ENCODE data around the gene XPO6. TPM values are rescaled to one million over a fixed set of nuclear protein-coding genes. Genes with fewer than 3 reads are reported as not detected.
A peak's percentile ranks its signal among the peaks of the same experiment; 100 is the strongest.

XPO6 gene
- total and polyA plus RNA-seq, 2 of the 13 experiments (the other 11 are each of a cell fraction or from before 2014, with no cell fraction given), result 109 to 129 TPM

GRCh38 chr16:28211758-28212531 lies at the start of gene XPO6 (continued):
- TF ChIP-seq, protein P1, sequence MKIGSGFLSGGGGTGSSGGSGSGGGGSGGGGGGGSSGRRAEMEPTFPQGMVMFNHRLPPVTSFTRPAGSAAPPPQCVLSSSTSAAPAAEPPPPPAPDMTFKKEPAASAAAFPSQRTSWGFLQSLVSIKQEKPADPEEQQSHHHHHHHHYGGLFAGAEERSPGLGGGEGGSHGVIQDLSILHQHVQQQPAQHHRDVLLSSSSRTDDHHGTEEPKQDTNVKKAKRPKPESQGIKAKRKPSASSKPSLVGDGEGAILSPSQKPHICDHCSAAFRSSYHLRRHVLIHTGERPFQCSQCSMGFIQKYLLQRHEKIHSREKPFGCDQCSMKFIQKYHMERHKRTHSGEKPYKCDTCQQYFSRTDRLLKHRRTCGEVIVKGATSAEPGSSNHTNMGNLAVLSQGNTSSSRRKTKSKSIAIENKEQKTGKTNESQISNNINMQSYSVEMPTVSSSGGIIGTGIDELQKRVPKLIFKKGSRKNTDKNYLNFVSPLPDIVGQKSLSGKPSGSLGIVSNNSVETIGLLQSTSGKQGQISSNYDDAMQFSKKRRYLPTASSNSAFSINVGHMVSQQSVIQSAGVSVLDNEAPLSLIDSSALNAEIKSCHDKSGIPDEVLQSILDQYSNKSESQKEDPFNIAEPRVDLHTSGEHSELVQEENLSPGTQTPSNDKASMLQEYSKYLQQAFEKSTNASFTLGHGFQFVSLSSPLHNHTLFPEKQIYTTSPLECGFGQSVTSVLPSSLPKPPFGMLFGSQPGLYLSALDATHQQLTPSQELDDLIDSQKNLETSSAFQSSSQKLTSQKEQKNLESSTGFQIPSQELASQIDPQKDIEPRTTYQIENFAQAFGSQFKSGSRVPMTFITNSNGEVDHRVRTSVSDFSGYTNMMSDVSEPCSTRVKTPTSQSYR (CRISPR knock-in tag; IDR thresholded peaks at IDR 0.05; ENCODE audit: borderline replicate concordance), result 0 out of 2 replicates have a peak, but pooled peaks have one; percentile 21
- TF ChIP-seq ZC3H4 (CRISPR knock-in tag; IDR thresholded peaks at IDR 0.05; ENCODE audit: borderline replicate concordance) (no peak), USF2 (IDR thresholded peaks at IDR 0.05; ENCODE audit: low read depth, low read length) (no peak), USF2 (CRISPR knock-in tag; IDR thresholded peaks at IDR 0.05; ENCODE audit: borderline replicate concordance) (no peak), SP4 (CRISPR knock-in tag; IDR thresholded peaks at IDR 0.05) (peak; percentile 99), REPIN1 (CRISPR knock-in tag; IDR thresholded peaks at IDR 0.05; ENCODE audit: borderline replicate concordance, low read depth) (peak; percentile 79; the same call in 1 of the 2 replicates), ZMYM3 (CRISPR knock-in tag; IDR thresholded peaks at IDR 0.05) (peak; percentile 76; the same call in 1 of the 2 replicates), HMG20A (CRISPR knock-in tag; IDR thresholded peaks at IDR 0.05; ENCODE audit: borderline replicate concordance) (0 out of 2 replicates have a peak, but pooled peaks have one; percentile 39), ZNF597 (CRISPR knock-in tag; IDR thresholded peaks at IDR 0.05) (no peak), FOXC1 (CRISPR knock-in tag; IDR thresholded peaks at IDR 0.05; ENCODE audit: borderline replicate concordance) (peak; percentile 68; the same call in 1 of the 2 replicates), ONECUT2 (CRISPR knock-in tag; IDR thresholded peaks at IDR 0.05) (no peak), ISL2 (CRISPR knock-in tag; IDR thresholded peaks at IDR 0.05) (peak; percentile 84)
- TF ChIP-seq, protein P2, sequence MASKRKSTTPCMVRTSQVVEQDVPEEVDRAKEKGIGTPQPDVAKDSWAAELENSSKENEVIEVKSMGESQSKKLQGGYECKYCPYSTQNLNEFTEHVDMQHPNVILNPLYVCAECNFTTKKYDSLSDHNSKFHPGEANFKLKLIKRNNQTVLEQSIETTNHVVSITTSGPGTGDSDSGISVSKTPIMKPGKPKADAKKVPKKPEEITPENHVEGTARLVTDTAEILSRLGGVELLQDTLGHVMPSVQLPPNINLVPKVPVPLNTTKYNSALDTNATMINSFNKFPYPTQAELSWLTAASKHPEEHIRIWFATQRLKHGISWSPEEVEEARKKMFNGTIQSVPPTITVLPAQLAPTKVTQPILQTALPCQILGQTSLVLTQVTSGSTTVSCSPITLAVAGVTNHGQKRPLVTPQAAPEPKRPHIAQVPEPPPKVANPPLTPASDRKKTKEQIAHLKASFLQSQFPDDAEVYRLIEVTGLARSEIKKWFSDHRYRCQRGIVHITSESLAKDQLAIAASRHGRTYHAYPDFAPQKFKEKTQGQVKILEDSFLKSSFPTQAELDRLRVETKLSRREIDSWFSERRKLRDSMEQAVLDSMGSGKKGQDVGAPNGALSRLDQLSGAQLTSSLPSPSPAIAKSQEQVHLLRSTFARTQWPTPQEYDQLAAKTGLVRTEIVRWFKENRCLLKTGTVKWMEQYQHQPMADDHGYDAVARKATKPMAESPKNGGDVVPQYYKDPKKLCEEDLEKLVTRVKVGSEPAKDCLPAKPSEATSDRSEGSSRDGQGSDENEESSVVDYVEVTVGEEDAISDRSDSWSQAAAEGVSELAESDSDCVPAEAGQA (IDR thresholded peaks at IDR 0.05; ENCODE audit: low read depth), result peak; percentile 99
- TF ChIP-seq, protein P2 (CRISPR knock-in tag; IDR thresholded peaks at IDR 0.05; ENCODE audit: borderline replicate concordance), result no peak
- TF ChIP-seq, protein P3, sequence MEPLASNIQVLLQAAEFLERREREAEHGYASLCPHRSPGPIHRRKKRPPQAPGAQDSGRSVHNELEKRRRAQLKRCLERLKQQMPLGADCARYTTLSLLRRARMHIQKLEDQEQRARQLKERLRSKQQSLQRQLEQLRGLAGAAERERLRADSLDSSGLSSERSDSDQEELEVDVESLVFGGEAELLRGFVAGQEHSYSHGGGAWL (CRISPR knock-in tag; IDR thresholded peaks at IDR 0.05), result peak; percentile 78; the same call in 1 of the 2 replicates
